Ascending aorta (tissue), 2 donors: ENCODE data around the gene TXNDC9. TPM values are rescaled to one million over a fixed set of nuclear protein-coding genes. Genes with fewer than 3 reads are reported as not detected.
"Not testable (repeated sequence)": the region's sequence is repeated elsewhere in the genome, so short reads cannot be mapped to it uniquely, and the experiment has no call there.

Experiments used
- DNase-seq, 2 donors: peaks; one replicate each; pipeline ENCODE4 v3.0.0-alpha.2; 2019; ENCODE audit warnings: low spot score in 2 of 2
- H3K27ac ChIP-seq, 2 donors: fragments of 200-600 bp; sonication (generic); one replicate each; pipeline ENCODE4 v1.5.1; 2016 to 2017; ENCODE audit warnings: mild to moderate bottlenecking in 1 of 2
- H3K27me3 ChIP-seq: fragments of 200-600 bp; sonication (generic); one replicate; pipeline ENCODE4 v1.5.1; 2017
- H3K36me3 ChIP-seq, 2 donors: fragments of 200-600 bp; sonication (generic); one replicate each; pipeline ENCODE4 v1.5.1; 2016
- H3K4me1 ChIP-seq, 2 donors: fragments of 200-600 bp; sonication (generic); one replicate each; pipeline ENCODE4 v1.5.1; 2016 to 2017; ENCODE audit warnings: mild to moderate bottlenecking in 1 of 2
- H3K4me3 ChIP-seq, 2 donors: fragments of 200-600 bp; sonication (generic); one replicate each; pipeline ENCODE4 v1.5.1; 2016 to 2017; ENCODE audit warnings: mild to moderate bottlenecking in 1 of 2
- H3K9me3 ChIP-seq, 2 donors: fragments of 200-600 bp; sonication (generic); one replicate each; pipeline ENCODE4 v1.5.1; 2016
- intact Hi-C: fragments of 100-400 bp; cut with DNase I; formaldehyde crosslinking; loops from one replicate; pipeline ENCODE4 v1.15.1; 2023
- total RNA-seq: library from RNA; depleted of rRNA; stranded (reverse); fragments of >200 nt; gene quantifications from one replicate; pipeline ENCODE4 v1.1.0, GENCODE V29; 2016
- TF ChIP-seq, protein P1 (sequence below), 3 experiments: fragments of 200-600 bp in 2 of 3; fragments of 450-650 bp in 1 of 3; sonication (generic) in 2 of 3; IDR thresholded peaks; one replicate each; pipeline ENCODE4 v1.5.1; 2016 to 2019; ENCODE audit warnings: antibody characterized with exemption in 3 of 3, mild to moderate bottlenecking in 1 of 3, moderate library complexity in 1 of 3

TXNDC9 gene
- total RNA-seq, 1 donor from 2014 or later: 34.3 TPM

DNA sequence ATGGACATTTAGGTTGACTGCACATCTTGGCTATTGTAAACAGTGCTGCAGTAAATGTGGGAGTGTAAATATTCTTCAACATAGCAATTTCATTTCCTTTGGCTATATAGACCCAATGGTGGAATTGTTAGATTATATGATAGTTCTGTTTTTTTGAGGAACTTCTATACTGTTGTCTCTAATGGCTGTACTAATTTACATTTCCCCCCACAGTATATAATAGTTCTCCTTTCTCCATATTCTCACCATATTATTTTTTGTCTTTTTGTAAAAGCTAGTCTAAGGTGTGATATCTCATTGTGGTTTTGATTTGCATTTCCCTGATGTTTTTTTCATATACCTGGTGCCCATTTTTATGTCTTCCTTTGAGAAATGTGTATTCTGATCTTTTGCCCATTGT lies 14.1 kb upstream of the TXNDC9 start:
- Histone ChIP-seq H3K27me3 (no peaks in the 10 kb centered on the region), H3K36me3 (no peaks in the 10 kb centered on the region), H3K4me1 (no peaks in the 10 kb centered on the region), H3K27ac (no peak overlapping the region), H3K9me3 (no peaks in the 10 kb centered on the region), H3K4me3 (no peak overlapping the region)
- intact Hi-C loops: no loop called here
- no peak for DNase-seq
- TF ChIP-seq, protein P1, sequence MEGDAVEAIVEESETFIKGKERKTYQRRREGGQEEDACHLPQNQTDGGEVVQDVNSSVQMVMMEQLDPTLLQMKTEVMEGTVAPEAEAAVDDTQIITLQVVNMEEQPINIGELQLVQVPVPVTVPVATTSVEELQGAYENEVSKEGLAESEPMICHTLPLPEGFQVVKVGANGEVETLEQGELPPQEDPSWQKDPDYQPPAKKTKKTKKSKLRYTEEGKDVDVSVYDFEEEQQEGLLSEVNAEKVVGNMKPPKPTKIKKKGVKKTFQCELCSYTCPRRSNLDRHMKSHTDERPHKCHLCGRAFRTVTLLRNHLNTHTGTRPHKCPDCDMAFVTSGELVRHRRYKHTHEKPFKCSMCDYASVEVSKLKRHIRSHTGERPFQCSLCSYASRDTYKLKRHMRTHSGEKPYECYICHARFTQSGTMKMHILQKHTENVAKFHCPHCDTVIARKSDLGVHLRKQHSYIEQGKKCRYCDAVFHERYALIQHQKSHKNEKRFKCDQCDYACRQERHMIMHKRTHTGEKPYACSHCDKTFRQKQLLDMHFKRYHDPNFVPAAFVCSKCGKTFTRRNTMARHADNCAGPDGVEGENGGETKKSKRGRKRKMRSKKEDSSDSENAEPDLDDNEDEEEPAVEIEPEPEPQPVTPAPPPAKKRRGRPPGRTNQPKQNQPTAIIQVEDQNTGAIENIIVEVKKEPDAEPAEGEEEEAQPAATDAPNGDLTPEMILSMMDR (IDR thresholded peaks at IDR 0.05): no peak

DNA sequence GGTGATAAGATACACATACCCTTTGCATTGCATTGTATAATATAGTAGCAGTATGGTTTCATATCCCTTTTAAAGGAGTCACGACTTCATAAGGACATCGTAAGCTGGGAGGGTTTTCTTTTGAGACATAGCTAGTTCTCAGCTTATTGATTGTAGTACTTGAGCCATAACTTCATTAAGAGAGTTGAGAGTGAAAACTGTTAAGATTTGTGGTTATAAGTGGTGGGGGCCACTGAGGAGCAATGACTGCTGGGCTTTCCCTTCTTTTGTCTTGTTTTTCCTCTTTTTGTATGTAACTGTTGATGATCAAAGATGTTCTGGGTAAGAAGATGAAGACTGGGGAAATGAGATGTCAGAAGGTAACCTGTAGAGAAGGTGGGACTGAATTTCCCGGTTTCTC lies 12.0 kb upstream of the TXNDC9 start:
- H3K27ac ChIP-seq: no peak overlapping the region
- TF ChIP-seq, protein P1 (IDR thresholded peaks at IDR 0.05): no peak
- no peaks in the 10 kb centered on the region for H3K27me3 ChIP-seq
- no peak overlapping the region for H3K4me3 ChIP-seq
- DNase-seq: no peak
- H3K9me3 ChIP-seq: no peaks in the 10 kb centered on the region
- no peaks in the 10 kb centered on the region for H3K4me1 ChIP-seq
- intact Hi-C loops: no loop called here
- H3K36me3 ChIP-seq: no peaks in the 10 kb centered on the region

DNA sequence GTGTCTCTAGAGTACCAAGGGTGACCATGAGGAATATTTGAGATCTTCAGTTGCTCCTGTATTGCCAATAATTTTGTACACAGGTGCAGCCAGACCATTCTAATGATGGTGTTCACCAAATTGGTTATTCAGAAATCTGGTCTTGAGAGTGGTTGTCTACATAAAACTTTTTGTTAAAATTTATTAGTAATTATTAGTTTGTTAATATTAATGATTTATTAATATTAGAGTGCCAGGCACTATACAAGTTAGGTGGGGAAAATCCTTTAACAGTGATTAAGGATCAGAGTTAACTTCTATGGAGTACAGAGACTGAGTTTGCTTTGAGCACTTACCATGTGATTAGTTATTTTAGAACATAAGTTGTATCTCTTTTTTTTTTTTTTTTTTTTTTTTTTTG lies 10.1 kb upstream of the TXNDC9 start:
- Histone ChIP-seq H3K9me3 (no peaks in the 10 kb centered on the region), H3K4me3 (no peak overlapping the region), H3K27ac (no peak overlapping the region), H3K4me1 (no peaks in the 10 kb centered on the region), H3K27me3 (no peaks in the 10 kb centered on the region), H3K36me3 (no peaks in the 10 kb centered on the region)
- no peak for DNase-seq
- intact Hi-C loops: no loop called here
- TF ChIP-seq, protein P1 (IDR thresholded peaks at IDR 0.05): no peak

DNA sequence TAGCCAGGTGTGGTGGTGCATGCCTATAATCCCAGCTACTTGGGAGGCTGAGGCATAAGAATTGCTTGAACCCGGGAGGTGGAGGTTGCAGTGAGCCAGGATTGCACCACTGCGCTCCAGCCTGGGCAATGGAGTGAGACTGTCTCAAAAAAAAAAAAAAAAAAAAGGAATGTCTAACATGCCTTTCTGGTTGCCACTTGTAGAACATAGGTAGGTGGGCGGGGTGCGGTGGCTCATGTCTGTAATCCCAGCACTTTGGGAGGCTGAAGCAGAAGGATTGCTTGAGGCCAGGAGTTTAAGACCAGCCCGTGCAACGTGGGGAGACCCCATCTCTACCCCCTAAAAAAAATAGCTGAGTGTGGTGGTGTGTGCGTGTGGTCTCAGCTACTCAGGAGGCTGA lies 9.3 kb upstream of the TXNDC9 start:
- intact Hi-C loops, DNase-seq, H3K27me3 ChIP-seq, H3K9me3 ChIP-seq, H3K36me3 ChIP-seq, H3K27ac ChIP-seq, H3K4me1 ChIP-seq, H3K4me3 ChIP-seq: not testable (repeated sequence)

DNA sequence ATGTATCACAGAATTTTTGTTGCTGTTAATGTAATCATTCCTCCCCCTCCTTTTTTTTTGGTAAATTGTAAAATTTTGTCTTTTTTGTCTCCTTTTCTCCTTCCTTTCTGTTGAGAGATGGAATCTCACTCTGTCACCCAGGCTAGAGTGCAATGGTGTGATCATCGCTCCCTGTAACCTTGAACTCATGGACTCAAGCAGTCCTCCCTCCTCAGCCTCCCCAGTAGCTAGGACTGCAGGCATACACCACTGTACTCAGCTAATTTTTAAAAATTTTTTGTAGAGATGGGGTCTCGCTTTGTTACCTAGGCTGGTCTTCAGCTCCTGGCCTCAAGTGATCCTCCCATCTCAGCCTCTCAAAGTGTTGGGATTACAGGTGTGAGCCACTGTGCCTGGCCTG lies 6.4 kb upstream of the TXNDC9 start:
- DNase-seq: no peak
- intact Hi-C loops: no loop called here
- peaks cover 0 to 7% of the 10 kb centered on the region in 2 donors for H3K4me1 ChIP-seq
- H3K36me3 ChIP-seq: no peaks in the 10 kb centered on the region
- H3K4me3 ChIP-seq: no peak overlapping the region
- TF ChIP-seq, protein P1 (IDR thresholded peaks at IDR 0.05): no peak
- no peaks in the 10 kb centered on the region for H3K27me3 ChIP-seq
- no peaks in the 10 kb centered on the region for H3K9me3 ChIP-seq
- no peak overlapping the region for H3K27ac ChIP-seq

DNA sequence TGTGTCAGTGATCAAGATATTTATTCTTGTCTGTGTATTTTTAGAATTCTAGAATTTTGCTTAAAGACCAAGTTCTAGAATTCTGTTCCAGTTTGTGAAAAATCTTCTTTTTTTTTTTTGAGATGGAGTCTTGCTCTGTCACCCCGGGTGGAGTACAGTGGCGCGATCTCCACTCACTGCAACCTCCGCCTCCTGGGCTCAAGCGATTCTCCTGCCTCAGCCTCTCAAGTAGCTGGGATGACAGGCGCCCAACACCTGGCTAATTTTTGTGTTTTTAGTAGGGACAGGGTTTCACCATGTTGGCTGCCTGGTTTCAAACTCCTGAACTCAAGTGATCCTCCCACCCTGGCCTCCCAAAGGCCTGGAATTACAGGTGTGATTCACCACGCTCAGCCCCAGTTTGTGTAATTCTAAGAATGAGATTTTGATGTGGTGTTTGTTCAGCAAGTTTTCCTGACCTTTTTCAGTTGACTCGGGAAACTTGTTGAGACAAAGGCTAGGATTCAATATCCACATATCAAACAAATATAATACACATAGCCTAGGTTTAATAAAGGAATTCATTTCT lies 4.6 kb upstream of the TXNDC9 start:
- intact Hi-C loops: no loop called here
- TF ChIP-seq, protein P1 (IDR thresholded peaks at IDR 0.05): no peak
- H3K4me1 ChIP-seq: peaks cover 0 to 7% of the 10 kb centered on the region in 2 donors
- no peaks in the 10 kb centered on the region for H3K9me3 ChIP-seq
- H3K4me3 ChIP-seq: no peak overlapping the region
- no peaks in the 10 kb centered on the region for H3K27me3 ChIP-seq
- no peak overlapping the region for H3K27ac ChIP-seq
- H3K36me3 ChIP-seq: no peaks in the 10 kb centered on the region
- DNase-seq: no peak
